Measurements from ENCODE around the gene CCNH. TPM values are rescaled to one million over a fixed set of nuclear protein-coding genes. Genes with fewer than 3 reads are reported as not detected.

Gene CCNH
- total and polyA plus RNA-seq, 9 of the 15 experiments (the other 6 are each of a cell fraction or from before 2014, with no cell fraction given) = 100 to 213 (median 150) TPM

- TF ChIP-seq, protein P1, sequence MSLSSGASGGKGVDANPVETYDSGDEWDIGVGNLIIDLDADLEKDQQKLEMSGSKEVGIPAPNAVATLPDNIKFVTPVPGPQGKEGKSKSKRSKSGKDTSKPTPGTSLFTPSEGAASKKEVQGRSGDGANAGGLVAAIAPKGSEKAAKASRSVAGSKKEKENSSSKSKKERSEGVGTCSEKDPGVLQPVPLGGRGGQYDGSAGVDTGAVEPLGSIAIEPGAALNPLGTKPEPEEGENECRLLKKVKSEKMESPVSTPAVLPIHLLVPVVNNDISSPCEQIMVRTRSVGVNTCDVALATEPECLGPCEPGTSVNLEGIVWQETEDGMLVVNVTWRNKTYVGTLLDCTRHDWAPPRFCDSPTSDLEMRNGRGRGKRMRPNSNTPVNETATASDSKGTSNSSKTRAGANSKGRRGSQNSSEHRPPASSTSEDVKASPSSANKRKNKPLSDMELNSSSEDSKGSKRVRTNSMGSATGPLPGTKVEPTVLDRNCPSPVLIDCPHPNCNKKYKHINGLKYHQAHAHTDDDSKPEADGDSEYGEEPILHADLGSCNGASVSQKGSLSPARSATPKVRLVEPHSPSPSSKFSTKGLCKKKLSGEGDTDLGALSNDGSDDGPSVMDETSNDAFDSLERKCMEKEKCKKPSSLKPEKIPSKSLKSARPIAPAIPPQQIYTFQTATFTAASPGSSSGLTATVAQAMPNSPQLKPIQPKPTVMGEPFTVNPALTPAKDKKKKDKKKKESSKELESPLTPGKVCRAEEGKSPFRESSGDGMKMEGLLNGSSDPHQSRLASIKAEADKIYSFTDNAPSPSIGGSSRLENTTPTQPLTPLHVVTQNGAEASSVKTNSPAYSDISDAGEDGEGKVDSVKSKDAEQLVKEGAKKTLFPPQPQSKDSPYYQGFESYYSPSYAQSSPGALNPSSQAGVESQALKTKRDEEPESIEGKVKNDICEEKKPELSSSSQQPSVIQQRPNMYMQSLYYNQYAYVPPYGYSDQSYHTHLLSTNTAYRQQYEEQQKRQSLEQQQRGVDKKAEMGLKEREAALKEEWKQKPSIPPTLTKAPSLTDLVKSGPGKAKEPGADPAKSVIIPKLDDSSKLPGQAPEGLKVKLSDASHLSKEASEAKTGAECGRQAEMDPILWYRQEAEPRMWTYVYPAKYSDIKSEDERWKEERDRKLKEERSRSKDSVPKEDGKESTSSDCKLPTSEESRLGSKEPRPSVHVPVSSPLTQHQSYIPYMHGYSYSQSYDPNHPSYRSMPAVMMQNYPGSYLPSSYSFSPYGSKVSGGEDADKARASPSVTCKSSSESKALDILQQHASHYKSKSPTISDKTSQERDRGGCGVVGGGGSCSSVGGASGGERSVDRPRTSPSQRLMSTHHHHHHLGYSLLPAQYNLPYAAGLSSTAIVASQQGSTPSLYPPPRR (CRISPR knock-in tag; IDR thresholded peaks at IDR 0.05; ENCODE audit: borderline replicate concordance) = no peak
- no peak for TF ChIP-seq ILK (tag; IDR thresholded peaks at IDR 0.05; ENCODE audit: borderline replicate concordance, low read depth)
- no peak for TF ChIP-seq DNMT1 (IDR thresholded peaks at IDR 0.05)
Measured at GRCh38 chr5:87394411-87395165, 18.1 kb downstream of the CCNH start (continued).

DNA sequence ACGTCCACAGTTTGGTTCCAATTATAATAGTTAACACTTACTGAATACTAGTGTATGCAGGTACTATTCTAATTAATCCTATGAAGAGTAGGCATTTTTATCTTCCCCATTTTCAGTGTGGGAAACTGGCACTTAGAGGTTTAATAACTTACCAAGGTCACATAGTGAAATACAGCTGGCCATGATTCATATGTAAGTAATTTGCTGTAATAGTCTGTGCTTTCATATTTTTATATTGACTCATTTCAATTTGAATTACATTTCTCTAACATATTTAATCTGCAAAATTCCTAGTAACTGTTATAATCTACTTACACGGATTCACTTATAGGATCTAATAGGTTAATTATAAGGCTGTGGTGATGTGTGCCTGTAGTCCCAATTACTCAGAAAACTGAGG, 19.4 kb downstream of the CCNH start:
- Histone ChIP-seq H3K27me3 (ENCODE audit: control insufficient read depth in 2 of 2, insufficient read depth in 2 of 2, low read length in 2 of 2) (no peaks in the 10 kb centered on the region), H3K4me1 (replicated peaks in 1 of 2; ENCODE audit: control insufficient read depth in 2 of 2, insufficient read depth in 2 of 2, low read length in 2 of 2) (no peaks in the 10 kb centered on the region), H3K36me3 (ENCODE audit: control insufficient read depth, insufficient read depth, low read length) (peaks cover 98% of the 10 kb centered on the region), H3K4me2 (ENCODE audit: insufficient read depth, low read length) (no peak overlapping the region), H3K4me3 (no peak overlapping the region), H2AFZ (ENCODE audit: low read depth, low read length) (no peak overlapping the region), H3K27ac (ENCODE audit: extremely low read depth, low read depth, low read length) (no peak overlapping the region), H3K9ac (ENCODE audit: insufficient read depth in 1 of 2, low read depth in 2 of 2, low read length in 2 of 2) (no peak overlapping the region), H4K20me1 (replicated peaks; ENCODE audit: control insufficient read depth, insufficient read depth, low read length) (no peaks in the 10 kb centered on the region), H3K9me1 (ENCODE audit: control insufficient read depth, insufficient read depth, low read length) (no peaks in the 10 kb centered on the region), H3K79me2 (ENCODE audit: control insufficient read depth, insufficient read depth, low read length) (peaks cover 13% of the 10 kb centered on the region; the same call in 2 of the 3 replicates), H3K9me3 (replicated peaks; ENCODE audit: control insufficient read depth, insufficient read depth, low read depth, low read length) (no peaks in the 10 kb centered on the region)
- POLR2A ChIA-PET = no interaction called here
- in situ Hi-C loops (cut with MboI) (no loop called here), intact Hi-C loops (cut with micrococcal nuclease) (loop anchor here (5.0 to 10.0 kb wide), 2 partner anchors 129 to 321 kb away; partner anchors contain the start of gene RASA1)
- FAIRE-seq = no peak
- CTCF ChIA-PET (ENCODE audit: low intra/inter-chr PET ratio) = no interaction called here
- DNase-seq (ENCODE audit: extremely low read depth in 1 of 4, low spot score in 3 of 4) = no peak
- no peak for ATAC-seq
- 88% methylated on average over 2 of the region's 2 CpGs for WGBS (ENCODE audit: insufficient coverage, low coverage, missing lambda C conversion rate)
- BruUV-seq (replicated peaks) = no TSS peak
- no peak for TF ChIP-seq ZNF589 (CRISPR knock-in tag; IDR thresholded peaks at IDR 0.05; ENCODE audit: low read depth)
- TF ChIP-seq XRCC3 (IDR thresholded peaks at IDR 0.05) = no peak
- no peak for TF ChIP-seq PHF8 (IDR thresholded peaks at IDR 0.05; ENCODE audit: borderline replicate concordance, low read length)
- TF ChIP-seq, protein P2, sequence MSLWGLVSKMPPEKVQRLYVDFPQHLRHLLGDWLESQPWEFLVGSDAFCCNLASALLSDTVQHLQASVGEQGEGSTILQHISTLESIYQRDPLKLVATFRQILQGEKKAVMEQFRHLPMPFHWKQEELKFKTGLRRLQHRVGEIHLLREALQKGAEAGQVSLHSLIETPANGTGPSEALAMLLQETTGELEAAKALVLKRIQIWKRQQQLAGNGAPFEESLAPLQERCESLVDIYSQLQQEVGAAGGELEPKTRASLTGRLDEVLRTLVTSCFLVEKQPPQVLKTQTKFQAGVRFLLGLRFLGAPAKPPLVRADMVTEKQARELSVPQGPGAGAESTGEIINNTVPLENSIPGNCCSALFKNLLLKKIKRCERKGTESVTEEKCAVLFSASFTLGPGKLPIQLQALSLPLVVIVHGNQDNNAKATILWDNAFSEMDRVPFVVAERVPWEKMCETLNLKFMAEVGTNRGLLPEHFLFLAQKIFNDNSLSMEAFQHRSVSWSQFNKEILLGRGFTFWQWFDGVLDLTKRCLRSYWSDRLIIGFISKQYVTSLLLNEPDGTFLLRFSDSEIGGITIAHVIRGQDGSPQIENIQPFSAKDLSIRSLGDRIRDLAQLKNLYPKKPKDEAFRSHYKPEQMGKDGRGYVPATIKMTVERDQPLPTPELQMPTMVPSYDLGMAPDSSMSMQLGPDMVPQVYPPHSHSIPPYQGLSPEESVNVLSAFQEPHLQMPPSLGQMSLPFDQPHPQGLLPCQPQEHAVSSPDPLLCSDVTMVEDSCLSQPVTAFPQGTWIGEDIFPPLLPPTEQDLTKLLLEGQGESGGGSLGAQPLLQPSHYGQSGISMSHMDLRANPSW (CRISPR knock-in tag; IDR thresholded peaks at IDR 0.05) = no peak
- TF ChIP-seq ZNF79 (CRISPR knock-in tag; IDR thresholded peaks at IDR 0.05; ENCODE audit: low read depth) = no peak
- TF ChIP-seq ZNF253 (CRISPR knock-in tag; conservative IDR thresholded peaks at IDR 0.05) = no peak
- TF ChIP-seq HNRNPH1 (optimal IDR thresholded peaks at IDR 0.05; ENCODE audit: low read depth, low read length) = peak; percentile 2
- TF ChIP-seq HMG20B (CRISPR knock-in tag; IDR thresholded peaks at IDR 0.05) = no peak

Measured in K562 (cell line).